LNCaP clone FGC (cell line): Measurements from ENCODE around the gene ELP5.

Source experiments
- DNase-seq: peaks from one replicate; pipeline ENCODE4 v3.0.0-alpha.2; 2011; ENCODE audit warnings: low read depth
- H3K4me3 ChIP-seq: 2 replicates; pipeline ENCODE4 v1.5.1; 2011; ENCODE audit warnings: mild to moderate bottlenecking, low read depth, low read length, control low read depth
- TF ChIP-seq, protein P1 (sequence below): IDR thresholded peaks from 2 replicates; pipeline ENCODE4 v1.5.1; 2012; ENCODE audit warnings: mild to moderate bottlenecking; ENCODE audit not compliant: control insufficient read depth, insufficient read depth; ENCODE audit errors: extremely low read depth

The ELP5 gene

GRCh38 chr17:7237761-7238419 lies 14.1 kb upstream of the ELP5 start:
- no peak for DNase-seq
- TF ChIP-seq, protein P1, sequence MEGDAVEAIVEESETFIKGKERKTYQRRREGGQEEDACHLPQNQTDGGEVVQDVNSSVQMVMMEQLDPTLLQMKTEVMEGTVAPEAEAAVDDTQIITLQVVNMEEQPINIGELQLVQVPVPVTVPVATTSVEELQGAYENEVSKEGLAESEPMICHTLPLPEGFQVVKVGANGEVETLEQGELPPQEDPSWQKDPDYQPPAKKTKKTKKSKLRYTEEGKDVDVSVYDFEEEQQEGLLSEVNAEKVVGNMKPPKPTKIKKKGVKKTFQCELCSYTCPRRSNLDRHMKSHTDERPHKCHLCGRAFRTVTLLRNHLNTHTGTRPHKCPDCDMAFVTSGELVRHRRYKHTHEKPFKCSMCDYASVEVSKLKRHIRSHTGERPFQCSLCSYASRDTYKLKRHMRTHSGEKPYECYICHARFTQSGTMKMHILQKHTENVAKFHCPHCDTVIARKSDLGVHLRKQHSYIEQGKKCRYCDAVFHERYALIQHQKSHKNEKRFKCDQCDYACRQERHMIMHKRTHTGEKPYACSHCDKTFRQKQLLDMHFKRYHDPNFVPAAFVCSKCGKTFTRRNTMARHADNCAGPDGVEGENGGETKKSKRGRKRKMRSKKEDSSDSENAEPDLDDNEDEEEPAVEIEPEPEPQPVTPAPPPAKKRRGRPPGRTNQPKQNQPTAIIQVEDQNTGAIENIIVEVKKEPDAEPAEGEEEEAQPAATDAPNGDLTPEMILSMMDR, result no peak
- peak overlapping the region; percentile 98 for H3K4me3 ChIP-seq

- peak overlapping the region; percentile 98 for H3K4me3 ChIP-seq
- no peak for DNase-seq
Measured at GRCh38 chr17:7238420-7239090, 13.5 kb upstream of the ELP5 start.

GRCh38 chr17:7239091-7240027 lies 12.7 kb upstream of the ELP5 start, which contains the start of gene PHF23:
Gene PHF23 (minus strand): TSS chr17:7239457. CDS start chr17:7239279, 178 bp downstream.
- H3K4me3 ChIP-seq, result peak within 1 kb of the TSS; percentile 98
- TF ChIP-seq, protein P1, result no peak
- peak; percentile 98 for DNase-seq

More at GRCh38 chr17:7238420-7239090, 13.5 kb upstream of the ELP5 start:
- TF ChIP-seq, protein P1, result no peak

DNA sequence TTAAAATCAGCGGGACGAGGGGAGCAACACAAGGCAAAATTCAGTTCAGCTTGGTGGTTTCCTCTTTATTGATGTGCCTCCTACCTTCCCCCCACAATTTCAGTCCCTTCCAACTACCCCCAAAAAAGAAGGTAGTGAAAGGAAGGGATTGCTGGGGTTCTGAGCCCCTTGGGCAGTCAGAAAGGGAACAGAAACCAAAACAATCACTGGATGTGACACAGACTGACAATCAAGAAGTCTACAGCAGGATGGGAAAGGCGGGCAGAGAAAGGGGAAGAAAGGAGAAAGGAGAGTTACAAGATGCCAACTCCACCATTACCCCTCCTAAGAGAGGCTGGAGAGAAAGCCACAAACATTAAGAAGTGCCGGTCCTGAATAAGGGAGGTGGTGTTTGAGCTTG lies 11.6 kb upstream of the ELP5 start:
- TF ChIP-seq, protein P1, result no peak
- H3K4me3 ChIP-seq, result peak overlapping the region; percentile 97
- DNase-seq, result no peak

- H3K4me3 ChIP-seq, result peak overlapping the region; percentile 97
- DNase-seq, result no peak
- TF ChIP-seq, protein P1, result no peak
Measured at GRCh38 chr17:7241090-7241733, 10.8 kb upstream of the ELP5 start.
